NCI-H2029 (cell line): ENCODE measurements around the gene SPRR2G.
"Not testable (repeated sequence)": the region's sequence is repeated elsewhere in the genome, so short reads cannot be mapped to it uniquely, and the experiment has no call there.

Source experiments
- DNase-seq: peaks from one replicate; lab custom pipeline; 2025; lab: John Stamatoyannopoulos, UW

Gene SPRR2G

GRCh38 chr1:153150846-153151245, at the start of gene SPRR2G:
SPRR2G (minus strand) TSS chr1:153150890; CDS start chr1:153150110, 780 bp downstream.
- no peak for DNase-seq

DNA sequence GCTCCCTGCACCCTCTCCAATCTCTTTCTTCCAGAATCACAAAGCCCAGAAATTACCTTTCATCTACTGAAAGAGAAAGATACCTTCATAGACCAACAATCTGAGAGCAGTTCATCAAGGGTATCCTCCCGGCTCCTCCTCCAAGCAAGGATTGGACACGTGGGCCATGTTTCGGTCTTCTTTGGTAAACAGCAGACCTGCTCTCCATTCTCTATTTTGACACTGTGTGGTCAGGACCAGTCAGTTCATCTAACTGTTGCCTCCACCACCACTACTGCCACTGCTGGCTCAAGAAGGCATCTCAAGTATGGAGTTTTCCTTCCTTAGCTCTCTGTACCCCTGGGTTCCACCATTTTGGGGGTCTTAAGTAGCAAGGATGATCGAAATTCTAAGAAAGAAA, 44.5 kb upstream of the SPRR2G start:
- no peak for DNase-seq

DNA sequence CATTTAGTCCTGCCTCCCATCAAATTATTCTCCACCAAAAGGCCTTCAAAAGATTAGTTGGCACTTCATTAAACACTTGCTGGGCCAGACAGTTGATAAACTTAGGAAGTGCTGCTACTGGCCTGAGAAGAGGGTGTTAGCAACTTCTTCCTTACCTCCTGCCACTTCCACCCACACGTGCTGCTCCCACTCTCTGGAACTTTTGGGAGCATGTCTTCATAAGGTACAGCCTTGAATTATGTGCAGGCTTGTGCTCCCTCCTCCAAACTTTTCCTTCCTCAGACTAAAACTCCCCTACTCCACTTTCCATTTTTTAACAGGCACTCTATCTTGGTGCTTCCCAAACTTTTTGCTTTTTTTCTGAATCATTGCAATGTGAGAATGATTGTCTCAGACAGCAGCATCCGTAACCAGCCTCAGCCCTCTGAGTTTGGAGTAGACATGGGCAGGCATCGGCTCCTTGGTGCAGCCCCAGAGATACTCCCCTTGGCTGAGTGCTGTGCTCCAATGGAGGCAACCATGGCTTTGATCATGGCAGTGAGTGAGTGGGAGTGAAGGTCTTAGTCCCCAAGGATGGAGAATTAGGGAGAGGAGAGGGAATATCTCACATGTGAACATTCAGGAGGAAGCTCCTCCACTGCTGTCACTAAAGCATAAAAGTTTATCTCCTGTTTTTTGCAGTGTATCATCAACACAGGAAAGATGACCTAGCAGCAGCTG, 43.8 kb upstream of the SPRR2G start:
- DNase-seq, result no peak

DNA sequence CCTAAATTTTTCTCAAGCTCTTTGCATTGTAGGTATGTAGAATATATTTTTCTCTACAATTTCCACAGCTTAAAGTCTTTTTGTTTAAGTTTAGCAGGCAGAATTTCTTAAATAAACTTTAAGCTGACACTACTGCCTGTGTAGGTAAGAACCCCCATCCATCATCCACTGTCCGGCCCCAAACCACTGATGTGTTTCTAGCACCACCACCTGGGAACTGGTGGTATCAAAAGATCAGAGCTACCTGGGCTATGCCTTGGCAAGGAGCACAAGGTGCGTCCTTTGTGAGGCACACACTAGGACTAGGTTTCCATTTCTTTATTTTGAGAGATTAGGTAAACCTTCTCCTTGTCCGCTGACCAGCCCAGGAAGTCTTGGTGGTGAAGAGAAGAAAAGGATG, 42.0 kb upstream of the SPRR2G start:
- DNase-seq, result no peak

DNA sequence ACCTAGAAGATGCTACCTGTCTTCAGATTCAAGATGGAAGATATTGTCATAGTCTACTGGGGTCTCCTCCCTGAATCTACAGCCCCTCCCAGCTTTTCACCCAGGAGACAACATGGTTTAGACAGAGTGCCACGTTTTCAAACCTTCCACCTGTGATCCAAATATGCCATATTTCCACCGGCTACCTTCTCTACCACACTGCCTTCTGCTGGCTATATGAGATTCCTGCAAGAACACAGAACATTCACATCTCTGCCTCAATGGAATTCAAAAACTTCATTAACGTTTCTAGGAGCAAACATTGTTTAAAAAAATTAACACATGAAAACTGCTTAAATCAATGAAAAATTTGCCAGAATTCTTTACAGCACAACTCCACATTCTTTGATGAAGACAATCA, 39.7 kb upstream of the SPRR2G start:
- DNase-seq, result no peak

DNA sequence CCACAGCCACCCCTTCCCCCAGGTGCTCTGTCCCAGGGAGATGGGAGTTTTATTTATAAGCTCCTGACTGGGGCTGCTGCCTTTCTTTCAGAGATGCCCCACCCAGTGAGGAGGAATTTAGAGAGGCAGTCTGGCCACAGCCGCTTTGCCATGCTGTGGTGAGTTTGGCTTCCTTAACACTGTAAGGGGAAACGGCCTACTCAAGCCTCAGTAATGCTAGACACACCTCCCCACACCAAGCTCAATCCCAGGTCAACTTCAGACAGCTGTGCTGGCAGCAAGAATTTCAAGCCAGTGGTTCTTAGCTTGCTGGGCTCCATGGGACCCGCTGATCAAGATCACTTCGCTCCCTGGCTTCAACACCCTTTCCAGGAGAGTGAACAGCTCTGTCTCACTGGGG, 37.6 kb upstream of the SPRR2G start:
- not testable (repeated sequence) for DNase-seq

DNA sequence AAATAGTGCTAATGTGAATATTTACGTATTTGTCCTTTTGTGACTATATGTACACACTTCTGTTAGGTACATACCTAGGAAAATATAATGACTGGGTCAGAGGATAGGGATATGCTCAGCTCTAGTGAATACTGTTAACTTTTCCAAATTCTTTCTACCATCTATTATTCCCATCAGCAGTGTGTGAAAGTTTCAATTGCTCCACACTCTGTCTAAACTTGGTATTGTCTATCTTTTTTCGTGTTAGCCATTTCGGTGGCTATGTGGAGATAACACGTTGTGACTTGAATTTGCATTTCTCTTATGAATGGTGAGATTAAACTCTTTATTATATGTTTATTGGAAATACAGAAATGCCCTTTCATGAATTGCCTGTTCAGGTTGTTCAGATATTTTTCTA, 29.9 kb upstream of the SPRR2G start:
- no peak for DNase-seq

- DNase-seq, result no peak
These were observed 28.2 kb upstream of the SPRR2G start for GRCh38 chr1:153178922-153179321.

DNA sequence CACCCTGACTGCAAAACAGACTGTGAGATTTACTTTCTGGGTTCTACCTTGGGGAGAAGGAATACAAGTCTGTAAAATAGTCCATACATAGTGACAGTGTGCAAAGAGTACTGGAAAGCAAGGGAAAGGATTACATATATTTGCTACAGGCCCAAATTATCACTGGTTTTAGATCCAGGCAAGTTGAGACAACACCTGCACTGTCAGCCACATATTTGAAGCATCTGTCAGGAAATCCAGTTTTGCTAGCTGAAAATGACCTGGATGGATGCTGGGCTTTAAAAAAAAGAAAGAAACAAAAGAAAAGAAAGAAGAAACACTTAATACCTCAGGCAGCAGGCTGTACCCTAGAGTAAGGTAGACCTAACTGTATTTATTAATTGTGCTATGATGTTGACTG, 23.9 kb upstream of the SPRR2G start:
- DNase-seq, result no peak

- no peak for DNase-seq
These were observed 18.0 kb upstream of the SPRR2G start for GRCh38 chr1:153168686-153169085.

GRCh38 chr1:153155541-153155940, 4.9 kb upstream of the SPRR2G start:
- no peak for DNase-seq

DNA sequence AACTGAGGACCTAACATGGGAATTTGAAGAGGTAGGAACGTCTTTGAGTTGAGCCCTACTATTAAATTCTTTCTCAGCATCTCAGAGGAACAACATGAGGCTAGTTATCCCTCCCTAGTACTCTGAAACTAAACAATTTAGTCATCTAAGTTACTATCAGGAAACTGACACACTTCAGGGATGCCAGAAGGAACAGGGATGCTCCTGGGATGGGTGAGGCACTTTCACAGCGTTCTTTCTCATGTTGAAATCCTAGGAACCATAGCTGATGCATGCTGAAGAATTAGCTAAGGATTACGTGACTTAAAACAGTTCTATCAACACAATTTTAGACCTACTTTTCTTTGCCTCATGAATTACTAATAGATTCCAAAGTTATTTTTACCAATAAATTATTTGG, 1.8 kb upstream of the SPRR2G start:
- no peak for DNase-seq

DNA sequence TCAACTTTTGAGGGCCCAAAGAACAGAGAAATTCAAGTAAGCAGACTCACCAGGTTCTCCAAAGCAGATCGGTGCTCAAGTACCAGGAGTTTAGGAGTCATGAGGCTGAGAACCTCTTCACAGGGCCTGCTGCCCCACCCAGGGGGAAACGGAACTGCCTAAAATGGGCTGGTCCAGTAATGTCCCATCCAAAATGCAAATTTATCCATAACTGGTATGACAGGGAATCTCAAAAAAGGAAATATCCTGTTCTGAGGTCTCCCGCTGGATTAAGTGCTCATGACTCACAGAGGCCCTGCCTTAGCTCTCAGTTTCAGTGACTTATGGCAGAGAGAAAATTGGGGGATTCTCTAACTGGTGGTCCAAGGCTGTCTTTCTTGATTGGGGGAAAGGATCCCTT, 9.3 kb downstream of the SPRR2G start:
- DNase-seq, result no peak

- no peak for DNase-seq
These were observed 10.2 kb downstream of the SPRR2G start for GRCh38 chr1:153140484-153140883.

DNA sequence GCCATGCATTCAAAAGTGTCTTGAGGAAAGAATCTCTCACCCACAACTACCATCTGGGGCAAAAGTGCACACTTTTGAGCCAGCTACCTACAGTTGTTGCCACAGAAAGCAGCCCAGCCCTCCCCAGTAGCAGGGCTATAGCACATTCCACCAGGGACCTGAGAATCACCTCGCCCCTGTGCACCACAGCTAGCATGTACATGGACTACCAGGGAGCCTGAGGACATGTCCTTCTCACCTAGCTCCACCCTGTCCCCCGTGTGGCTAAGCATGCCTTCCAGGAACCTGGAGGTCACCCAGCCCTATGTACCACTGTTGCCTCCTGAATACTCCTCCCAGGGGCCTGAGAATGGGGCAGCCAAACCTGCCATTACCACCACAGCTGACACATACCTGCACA, 16.9 kb downstream of the SPRR2G start:
- no peak for DNase-seq

DNA sequence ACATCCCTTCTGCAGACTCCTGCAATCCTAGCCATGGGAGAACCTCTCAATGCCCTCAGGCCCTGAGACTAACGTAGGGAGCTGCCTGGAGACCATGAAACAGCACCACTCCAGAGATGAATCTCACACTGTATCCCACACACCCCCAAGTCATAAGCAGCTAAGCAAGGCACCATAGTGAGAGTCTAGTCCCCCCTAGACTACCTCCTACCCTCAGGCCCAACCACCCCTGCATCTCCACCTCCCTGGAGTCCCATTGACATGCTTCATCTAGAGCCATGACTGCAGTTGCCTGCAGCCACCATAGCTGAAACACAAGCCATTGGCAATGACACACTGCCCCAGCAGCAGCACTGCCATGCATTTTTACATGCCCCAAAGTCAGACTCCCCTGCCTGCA, 17.4 kb downstream of the SPRR2G start:
- no peak for DNase-seq

- not testable (repeated sequence) for DNase-seq
These were observed 22.0 kb downstream of the SPRR2G start for GRCh38 chr1:153128688-153129087.

GRCh38 chr1:153127296-153127695, 23.4 kb downstream of the SPRR2G start:
- DNase-seq, result no peak

DNA sequence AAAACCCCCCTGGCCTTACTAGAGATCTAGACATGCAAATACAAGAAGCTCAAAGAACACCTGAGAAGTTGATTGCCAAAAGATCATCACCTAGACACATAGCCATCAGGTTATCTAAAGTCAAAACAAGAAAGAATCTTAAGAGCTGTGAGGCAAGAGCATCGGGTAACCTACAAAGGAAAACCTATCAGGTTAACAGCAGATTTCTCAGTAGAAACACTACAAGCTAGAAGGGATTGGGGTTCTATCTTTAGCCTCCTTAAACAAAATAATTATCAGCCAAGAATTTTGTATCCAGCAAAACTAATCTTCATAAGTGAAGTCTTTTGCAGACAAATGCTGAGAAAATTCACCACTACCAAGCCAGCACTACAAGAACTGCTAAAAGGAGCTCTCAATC, 25.2 kb downstream of the SPRR2G start:
- no peak for DNase-seq

DNA sequence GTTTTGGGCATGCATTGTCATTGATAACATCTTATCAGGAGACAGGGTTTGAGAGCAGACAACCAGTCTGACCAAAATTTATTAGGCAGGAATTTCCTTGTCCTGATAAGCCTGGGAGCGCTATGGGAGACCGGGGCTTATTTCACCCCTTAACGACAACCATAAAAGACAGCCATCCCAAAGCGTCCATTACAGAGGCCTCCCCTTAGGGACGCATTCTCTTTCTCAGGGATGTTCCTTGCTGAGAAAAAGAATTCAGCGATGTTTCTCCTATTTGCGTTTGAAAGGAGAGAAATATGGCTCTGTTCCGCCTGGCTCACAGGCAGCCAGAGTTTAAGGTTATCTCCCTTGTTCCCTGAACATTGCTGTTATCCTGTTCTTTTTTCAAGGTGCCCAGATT, 26.9 kb downstream of the SPRR2G start:
- not testable (repeated sequence) for DNase-seq

GRCh38 chr1:153122831-153123421, 27.8 kb downstream of the SPRR2G start:
- peak; percentile 15 for DNase-seq

GRCh38 chr1:153120945-153121344, 29.7 kb downstream of the SPRR2G start:
- DNase-seq, result no peak

DNA sequence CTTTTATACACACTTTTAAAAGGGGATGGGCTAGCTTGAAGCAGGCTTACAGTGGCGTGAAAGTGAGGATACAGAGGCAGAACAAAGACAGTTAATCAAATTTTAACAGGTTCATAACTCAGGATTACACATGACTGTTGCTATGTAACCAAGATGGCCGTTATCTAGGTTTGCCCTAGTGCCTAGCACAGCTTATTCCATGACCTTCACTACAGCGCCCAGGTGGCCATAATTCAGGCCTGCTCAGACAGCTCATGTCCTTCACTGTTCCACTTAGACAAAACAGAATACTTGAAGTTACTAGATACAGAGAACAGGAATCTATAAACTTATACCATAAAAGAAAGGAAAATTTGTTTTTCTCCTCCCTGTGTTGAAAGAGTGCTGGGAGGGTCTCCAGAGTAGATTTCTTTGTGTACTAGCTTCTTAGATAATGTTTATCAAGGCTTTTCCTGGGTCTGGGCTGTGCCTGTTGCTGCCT, 31.2 kb downstream of the SPRR2G start:
- no peak for DNase-seq

- not testable (repeated sequence) for DNase-seq
These were observed 35.4 kb downstream of the SPRR2G start for GRCh38 chr1:153115264-153115663.
